Stimulated activated memory B cell treated with anti-CD40 and anti-IgM and Interleukin-4, amounts not matched to agents 10 μg/mL and 1 μg/mL and 100 μg/mL, for 72 hours (primary cell): ENCODE data around the gene ZNF670.

ENCODE experiments used
- ATAC-seq: fragments of 150-1000 bp; cut with Tn5 transposase; 2 replicates; pipeline ENCODE4 v1.10.0; 2021
- H3K27ac Mint-ChIP-seq: one replicate; pipeline ENCODE4 v1.8.0; 2022; ENCODE audit warnings: mild to moderate bottlenecking, mixed read lengths
- H3K27me3 Mint-ChIP-seq: one replicate; pipeline ENCODE4 v1.8.0; 2022; ENCODE audit warnings: mixed read lengths
- H3K36me3 Mint-ChIP-seq: one replicate; pipeline ENCODE4 v1.8.0; 2022; ENCODE audit warnings: mixed read lengths
- H3K4me1 Mint-ChIP-seq: one replicate; pipeline ENCODE4 v1.8.0; 2022; ENCODE audit warnings: mixed read lengths
- H3K4me3 Mint-ChIP-seq: one replicate; pipeline ENCODE4 v1.8.0; 2022; ENCODE audit warnings: mild to moderate bottlenecking, moderate library complexity, mixed read lengths
- H3K9me3 Mint-ChIP-seq: one replicate; pipeline ENCODE4 v1.8.0; 2022; ENCODE audit warnings: mixed read lengths

Gene ZNF670

GRCh38 chr1:247111700-247112478 is 33.3 kb upstream of the ZNF670 start:
- H3K36me3 Mint-ChIP-seq = no peaks in the 10 kb centered on the region
- H3K9me3 Mint-ChIP-seq = peaks cover 2% of the 10 kb centered on the region
- ATAC-seq = peak; percentile 68
- peaks cover 66% of the 10 kb centered on the region for H3K27me3 Mint-ChIP-seq
- no peak overlapping the region for H3K27ac Mint-ChIP-seq
- peak overlapping the region; percentile 68 for H3K4me3 Mint-ChIP-seq
- H3K4me1 Mint-ChIP-seq = peaks cover 7% of the 10 kb centered on the region

GRCh38 chr1:247111259-247111699 is 32.7 kb upstream of the ZNF670 start:
- H3K9me3 Mint-ChIP-seq = peaks cover 2% of the 10 kb centered on the region
- H3K36me3 Mint-ChIP-seq = no peaks in the 10 kb centered on the region
- H3K27me3 Mint-ChIP-seq = peaks cover 66% of the 10 kb centered on the region
- peak; percentile 34 for ATAC-seq
- peak overlapping the region; percentile 64 for H3K4me3 Mint-ChIP-seq
- H3K27ac Mint-ChIP-seq = no peak overlapping the region
- peaks cover 7% of the 10 kb centered on the region for H3K4me1 Mint-ChIP-seq

GRCh38 chr1:247110627-247111258 is 32.1 kb upstream of the ZNF670 start:
- no peak overlapping the region for H3K27ac Mint-ChIP-seq
- H3K36me3 Mint-ChIP-seq = no peaks in the 10 kb centered on the region
- H3K9me3 Mint-ChIP-seq = peaks cover 2% of the 10 kb centered on the region
- peaks cover 7% of the 10 kb centered on the region for H3K4me1 Mint-ChIP-seq
- peak; percentile 13 for ATAC-seq
- peak overlapping the region; percentile 64 for H3K4me3 Mint-ChIP-seq
- peaks cover 66% of the 10 kb centered on the region for H3K27me3 Mint-ChIP-seq

- no peak for ATAC-seq
- Mint-ChIP-seq H3K27ac (no peak overlapping the region), H3K36me3 (no peaks in the 10 kb centered on the region), H3K27me3 (peaks cover 45% of the 10 kb centered on the region), H3K4me3 (no peak overlapping the region), H3K4me1 (peaks cover 13% of the 10 kb centered on the region), H3K9me3 (peaks cover 5% of the 10 kb centered on the region)
Measured at GRCh38 chr1:247107694-247108093, 29.1 kb upstream of the ZNF670 start.

- Mint-ChIP-seq H3K9me3 (peaks cover 5% of the 10 kb centered on the region), H3K4me1 (peaks cover 11% of the 10 kb centered on the region), H3K27ac (no peak overlapping the region), H3K4me3 (no peak overlapping the region), H3K36me3 (peaks cover 16% of the 10 kb centered on the region), H3K27me3 (peaks cover 39% of the 10 kb centered on the region)
- no peak for ATAC-seq
Measured at GRCh38 chr1:247105966-247106365, 27.4 kb upstream of the ZNF670 start.

- H3K36me3 Mint-ChIP-seq = peaks cover 26% of the 10 kb centered on the region
- no peak overlapping the region for H3K4me3 Mint-ChIP-seq
- H3K27ac Mint-ChIP-seq = no peak overlapping the region
- peaks cover 29% of the 10 kb centered on the region for H3K27me3 Mint-ChIP-seq
- H3K4me1 Mint-ChIP-seq = peaks cover 6% of the 10 kb centered on the region
- ATAC-seq = no peak
- peaks cover 10% of the 10 kb centered on the region for H3K9me3 Mint-ChIP-seq
Measured at GRCh38 chr1:247104965-247105364, 26.4 kb upstream of the ZNF670 start.

DNA sequence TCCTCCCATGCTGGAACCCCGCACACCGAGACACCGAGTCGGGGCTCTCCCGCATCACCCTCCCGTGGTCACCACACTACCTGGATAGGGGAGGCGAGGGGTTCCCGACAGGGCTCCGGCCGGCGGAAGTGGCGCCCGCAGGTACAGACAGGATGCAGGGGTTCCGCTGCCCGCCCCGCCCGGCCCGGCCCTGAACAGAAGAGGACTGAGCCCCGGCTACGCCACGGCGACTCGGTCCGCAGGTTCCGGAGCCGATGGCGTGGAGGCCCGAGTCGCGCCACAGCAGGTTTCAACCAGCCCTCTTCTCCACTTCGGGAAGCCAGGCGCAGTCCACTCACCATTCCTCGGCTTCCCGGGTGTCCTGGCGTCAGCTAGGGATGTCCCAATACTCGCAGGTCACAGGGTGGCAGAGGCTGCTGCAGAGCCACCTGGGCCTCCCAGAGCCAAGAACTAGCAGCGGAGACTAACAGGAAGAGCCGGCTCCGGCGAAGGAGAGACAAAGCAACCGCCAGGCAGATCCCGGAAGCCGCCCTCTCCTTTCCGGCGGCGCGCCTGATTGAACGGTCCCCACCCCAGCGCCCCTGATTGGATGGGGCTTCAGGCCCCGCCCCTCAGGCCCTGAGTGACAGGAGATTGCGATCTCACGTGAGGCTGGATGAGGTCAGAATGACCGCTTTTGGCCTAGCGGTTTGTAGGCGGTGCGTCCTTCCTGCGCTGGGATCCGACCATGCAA is 25.4 kb upstream of the ZNF670 start, which contains the start of gene ZNF669:
TSS of gene ZNF669 (minus strand) at position 498 of the 733 bp plus-strand sequence. CDS start at position 341, 157 bp downstream.
- Mint-ChIP-seq H3K4me3 (peak within 1 kb of the TSS; percentile 98), H3K36me3 (peaks cover 33% of the 10 kb centered on the region), H3K27me3 (peaks cover 20% of the 10 kb centered on the region), H3K9me3 (peaks cover 9% of the 10 kb centered on the region), H3K4me1 (peaks cover 6% of the 10 kb centered on the region), H3K27ac (peak within 1 kb of the TSS; percentile 96)
- peak; percentile 100 for ATAC-seq

DNA sequence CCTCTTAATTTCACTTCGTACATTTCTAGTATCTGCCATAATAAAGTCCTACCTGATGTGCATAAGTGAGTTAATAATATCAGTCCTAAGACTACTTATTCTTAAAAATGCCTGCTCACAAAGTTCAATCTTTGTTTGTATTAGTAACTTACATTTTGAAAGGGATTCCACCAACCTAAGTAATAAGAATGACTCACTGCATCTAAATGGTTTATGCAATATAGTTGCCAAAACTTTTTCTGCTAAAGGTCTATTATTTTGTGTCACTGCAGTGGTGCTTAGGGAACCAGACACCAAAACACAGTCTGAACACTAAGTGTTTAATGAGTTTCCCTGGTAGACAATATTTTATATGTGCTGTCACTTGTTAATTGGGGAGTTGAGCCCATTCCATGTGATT is 23.8 kb upstream of the ZNF670 start:
- Mint-ChIP-seq H3K4me3 (no peak overlapping the region), H3K27me3 (peaks cover 4% of the 10 kb centered on the region), H3K27ac (no peak overlapping the region), H3K4me1 (peaks cover 6% of the 10 kb centered on the region), H3K9me3 (peaks cover 15% of the 10 kb centered on the region), H3K36me3 (peaks cover 49% of the 10 kb centered on the region)
- no peak for ATAC-seq

DNA sequence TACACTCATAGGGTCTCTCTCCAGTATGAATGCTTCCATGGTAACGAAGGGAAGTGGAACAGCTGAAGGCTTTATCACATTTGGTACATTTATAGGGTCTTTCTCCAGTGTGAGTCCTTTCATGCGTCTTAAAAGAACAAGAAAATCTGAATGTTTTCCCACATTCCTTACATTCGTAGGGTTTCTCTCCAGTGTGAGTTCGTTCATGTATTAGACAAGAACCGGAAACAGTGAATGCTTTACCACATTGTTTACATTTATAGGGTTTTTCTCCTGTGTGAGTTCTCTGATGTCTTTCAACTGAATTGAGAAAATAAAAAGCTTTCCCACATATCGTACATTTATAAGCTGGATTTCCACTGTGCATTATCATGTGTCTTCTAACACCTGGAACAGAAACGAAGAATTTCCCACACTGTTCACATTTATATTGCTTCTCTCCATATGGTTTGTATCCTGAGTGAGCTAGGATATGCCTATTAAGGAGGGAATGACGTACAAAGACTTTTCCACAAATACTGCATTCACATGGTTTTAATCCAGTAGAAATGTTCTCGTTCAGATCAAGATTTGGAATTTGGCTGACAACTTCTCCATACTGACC is 22.2 kb upstream of the ZNF670 start:
- peaks cover 28% of the 10 kb centered on the region for H3K9me3 Mint-ChIP-seq
- H3K27me3 Mint-ChIP-seq = no peaks in the 10 kb centered on the region

GRCh38 chr1:247096958-247097357 is 18.3 kb upstream of the ZNF670 start:
- Mint-ChIP-seq H3K4me1 (no peaks in the 10 kb centered on the region), H3K27ac (no peak overlapping the region), H3K27me3 (no peaks in the 10 kb centered on the region), H3K9me3 (peaks cover 29% of the 10 kb centered on the region), H3K4me3 (no peak overlapping the region), H3K36me3 (peaks cover 60% of the 10 kb centered on the region)
- ATAC-seq = no peak

More for the DNA sequence above, 22.2 kb upstream of the ZNF670 start:
- no peak for ATAC-seq
- Mint-ChIP-seq H3K4me3 (no peak overlapping the region), H3K36me3 (peaks cover 63% of the 10 kb centered on the region), H3K27ac (no peak overlapping the region), H3K4me1 (peaks cover 6% of the 10 kb centered on the region)

DNA sequence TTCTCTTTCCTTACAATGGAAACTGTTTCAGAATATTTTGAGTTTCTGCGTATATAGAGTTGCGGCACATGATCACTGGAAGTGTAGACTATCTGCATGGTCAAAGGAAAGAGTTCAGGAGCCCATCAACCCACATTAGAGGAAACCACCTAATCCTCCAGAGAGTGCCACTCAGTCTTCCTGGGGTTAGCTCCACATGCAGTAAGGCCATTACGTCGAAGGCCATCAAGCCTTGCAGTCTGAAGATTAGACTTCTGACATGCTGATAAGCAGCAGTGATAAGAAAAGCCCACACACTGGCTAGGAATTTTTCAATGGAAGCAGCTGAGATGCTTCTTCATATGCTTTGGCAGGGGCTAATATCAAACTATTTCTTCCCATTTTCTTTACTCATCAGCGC is 17.9 kb upstream of the ZNF670 start:
- Mint-ChIP-seq H3K9me3 (peaks cover 29% of the 10 kb centered on the region), H3K36me3 (peaks cover 56% of the 10 kb centered on the region), H3K27me3 (no peaks in the 10 kb centered on the region), H3K27ac (no peak overlapping the region), H3K4me1 (no peaks in the 10 kb centered on the region), H3K4me3 (no peak overlapping the region)
- no peak for ATAC-seq

- Mint-ChIP-seq H3K9me3 (peaks cover 29% of the 10 kb centered on the region), H3K4me3 (no peak overlapping the region)
Measured at GRCh38 chr1:247096112-247096511, 17.5 kb upstream of the ZNF670 start.

DNA sequence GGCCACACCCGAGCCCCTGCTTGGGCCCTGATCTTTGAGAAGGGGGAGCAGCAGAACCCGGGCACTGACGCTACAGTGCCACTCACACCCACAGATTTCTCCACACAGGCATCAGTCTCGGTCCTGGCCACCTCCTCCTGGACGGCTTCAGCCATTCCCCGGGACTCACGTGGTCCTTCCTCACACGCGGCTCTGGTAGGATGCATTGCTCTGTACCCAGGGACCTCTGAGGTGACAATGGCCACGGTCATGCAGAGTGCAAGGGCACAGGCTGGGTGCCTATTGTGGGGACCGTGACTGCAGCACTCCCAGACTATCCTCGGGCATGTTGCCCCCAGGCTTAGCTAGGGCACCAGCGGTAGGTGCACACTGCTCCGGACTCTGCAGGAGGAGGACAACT is 11.8 kb upstream of the ZNF670 start:
- ATAC-seq = no peak
- H3K27ac Mint-ChIP-seq = no peak overlapping the region
- H3K4me3 Mint-ChIP-seq = no peak overlapping the region
- H3K9me3 Mint-ChIP-seq = peaks cover 3% of the 10 kb centered on the region
- H3K36me3 Mint-ChIP-seq = no peaks in the 10 kb centered on the region
- no peaks in the 10 kb centered on the region for H3K4me1 Mint-ChIP-seq
- H3K27me3 Mint-ChIP-seq = peaks cover 3% of the 10 kb centered on the region

More at GRCh38 chr1:247096112-247096511, 17.5 kb upstream of the ZNF670 start:
- H3K27ac Mint-ChIP-seq = no peak overlapping the region
- H3K36me3 Mint-ChIP-seq = peaks cover 51% of the 10 kb centered on the region
- no peaks in the 10 kb centered on the region for H3K4me1 Mint-ChIP-seq
- ATAC-seq = no peak
- no peaks in the 10 kb centered on the region for H3K27me3 Mint-ChIP-seq

DNA sequence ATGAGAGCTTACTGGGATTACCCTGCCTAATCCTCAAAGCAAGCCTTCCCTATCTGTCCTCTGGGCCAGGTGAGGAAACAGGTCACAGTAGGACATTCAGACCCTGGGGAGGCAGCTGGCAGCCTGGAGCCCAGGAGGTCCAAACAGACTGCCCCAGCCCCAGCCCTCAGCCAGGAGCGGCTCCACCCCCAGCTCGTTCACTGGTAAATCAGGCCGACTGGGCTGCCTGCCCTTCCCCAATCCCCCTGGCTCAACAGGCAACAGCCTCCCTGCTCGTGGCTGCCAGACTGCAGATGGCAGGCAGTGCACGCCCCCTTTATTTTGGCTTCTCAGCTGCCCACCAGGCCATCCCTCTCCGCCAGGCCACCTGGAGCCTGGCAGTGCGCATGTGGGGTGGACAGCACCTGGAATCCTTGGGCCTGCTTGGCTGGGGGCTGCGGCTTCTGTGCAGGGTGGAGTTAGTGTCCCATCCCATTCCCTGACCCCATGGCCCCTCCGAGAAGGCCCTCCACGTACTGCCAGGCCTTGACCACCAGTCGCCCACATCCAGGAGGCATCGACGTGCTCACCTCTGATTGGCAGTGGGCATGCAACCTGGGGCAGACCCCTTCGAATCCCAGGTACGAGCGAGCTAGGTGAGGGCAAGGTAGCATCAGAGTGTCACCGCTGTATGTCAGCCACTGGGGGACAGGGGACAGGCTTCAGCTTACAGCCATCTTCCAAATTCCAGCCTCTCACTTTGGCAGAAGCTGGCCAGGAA is 11.2 kb upstream of the ZNF670 start:
- no peaks in the 10 kb centered on the region for H3K4me1 Mint-ChIP-seq
- peaks cover 9% of the 10 kb centered on the region for H3K27me3 Mint-ChIP-seq
- no peaks in the 10 kb centered on the region for H3K36me3 Mint-ChIP-seq
- no peak for ATAC-seq
- no peak overlapping the region for H3K27ac Mint-ChIP-seq
- H3K4me3 Mint-ChIP-seq = no peak overlapping the region
- peaks cover 6% of the 10 kb centered on the region for H3K9me3 Mint-ChIP-seq
